Measurements from ENCODE around the gene SAMD10. TPM values are rescaled to one million over a fixed set of nuclear protein-coding genes. Genes with fewer than 3 reads are reported as not detected.
"Not testable (repeated sequence)": the region's sequence is repeated elsewhere in the genome, so short reads cannot be mapped to it uniquely, and the experiment has no call there.

Gene SAMD10
- 1.4 and 5.4 TPM in 2 replicates for total RNA-seq

DNA sequence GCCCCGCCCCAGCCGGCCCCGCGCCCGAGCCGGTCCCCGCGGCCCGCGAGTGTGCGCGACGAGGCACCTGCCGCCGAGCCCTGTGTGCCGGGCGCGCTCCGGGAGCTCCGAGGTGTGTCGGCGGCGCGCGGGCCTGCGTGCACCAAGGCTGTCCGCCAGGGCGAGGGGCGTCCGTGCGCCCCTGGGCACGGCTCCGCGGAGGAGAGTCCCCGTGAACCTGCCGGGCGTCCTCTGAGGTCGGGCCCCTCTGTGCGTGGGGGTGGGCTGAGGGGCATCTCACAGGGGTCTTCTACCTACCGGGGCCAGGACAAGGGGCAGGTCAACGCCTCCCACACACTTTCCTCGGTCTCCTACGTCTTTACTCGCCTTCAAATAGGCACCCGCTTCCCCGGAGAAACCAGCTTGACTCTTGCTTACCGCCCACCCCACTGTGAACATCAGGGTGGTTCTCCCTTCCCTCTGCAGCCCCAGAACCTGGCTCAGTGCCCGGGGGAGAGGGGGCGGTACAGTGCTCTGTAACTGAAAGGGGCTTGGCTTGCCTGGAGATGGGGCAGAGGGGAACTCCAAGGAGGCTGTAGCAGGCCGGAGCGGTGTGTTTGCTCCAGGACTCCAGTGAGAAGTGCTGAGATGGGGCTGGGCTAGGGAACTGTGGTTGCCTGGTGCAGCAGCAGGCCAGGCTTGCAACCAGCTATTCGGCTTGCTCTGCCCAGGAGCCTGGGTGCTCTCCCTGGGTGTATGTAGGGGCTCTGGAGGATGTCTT is at the start of gene SAMD10:
TSS of gene SAMD10 (minus strand) at position 86 of the 760 bp plus-strand sequence. CDS start 175 bp downstream, outside the sequence.
- peak; percentile 36 for DNase-seq (ENCODE audit: low read depth)

DNA sequence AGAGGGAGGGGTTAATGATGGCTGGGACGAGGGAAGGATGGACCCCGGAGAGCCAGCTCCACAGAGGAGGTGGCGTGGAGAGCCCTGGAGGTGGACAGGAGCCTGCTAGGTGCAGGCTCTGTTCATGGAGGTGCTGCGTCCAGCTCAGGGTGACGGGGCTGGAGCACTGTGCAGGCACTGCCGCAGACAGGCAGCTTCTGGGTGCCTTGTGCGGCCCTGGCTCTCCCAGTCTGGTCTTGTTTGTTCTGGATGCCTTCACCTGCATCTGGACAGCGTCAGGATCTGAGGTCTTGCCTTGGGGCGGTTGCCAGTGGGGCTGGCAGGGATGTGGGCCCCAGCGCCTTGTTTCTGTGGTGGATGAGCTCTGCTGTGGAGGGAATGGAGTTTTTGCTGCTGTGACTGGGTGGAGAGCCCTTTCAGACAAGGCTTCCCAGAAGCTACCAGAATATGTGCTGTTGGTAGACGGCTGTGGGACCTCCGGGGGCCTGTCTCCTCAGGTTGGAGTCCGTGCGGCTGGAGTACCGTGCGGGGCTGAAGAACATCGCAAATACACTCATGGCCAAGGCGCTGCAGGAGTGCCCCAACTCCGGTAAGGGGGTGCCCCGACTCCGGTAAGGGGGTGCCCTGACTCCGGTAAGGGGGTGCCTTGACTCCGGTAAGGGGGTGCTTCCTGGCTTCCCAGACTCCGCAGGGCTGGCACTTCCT is 48.7 kb upstream of the SAMD10 start:
- no peak for DNase-seq (ENCODE audit: low read depth)

DNA sequence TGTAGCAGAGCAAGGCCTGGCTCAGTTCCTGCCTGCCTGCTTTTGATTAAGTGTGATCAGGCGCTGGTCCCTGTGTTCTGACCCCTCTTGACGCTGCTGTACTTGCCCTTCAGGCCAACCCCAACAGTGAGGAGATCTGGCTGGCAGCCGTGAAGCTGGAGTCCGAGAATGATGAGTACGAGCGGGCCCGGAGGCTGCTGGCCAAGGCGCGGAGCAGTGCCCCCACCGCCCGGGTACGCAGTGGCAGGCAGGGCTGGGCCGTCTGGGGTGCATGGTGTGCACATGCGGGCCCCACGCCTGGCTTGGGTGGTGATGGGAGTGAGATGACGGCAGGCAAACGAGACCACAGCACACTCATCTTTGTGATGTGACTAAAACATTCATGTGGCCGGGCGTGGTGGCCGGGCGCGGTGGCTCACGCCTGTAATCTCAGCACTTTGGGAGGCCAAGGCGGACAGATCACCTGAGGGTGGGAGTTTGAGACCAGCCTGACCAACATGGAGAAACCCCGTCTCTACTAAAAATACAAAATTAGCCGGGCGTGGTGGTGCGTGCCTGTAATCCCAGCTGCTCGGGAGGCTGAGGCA is 46.5 kb upstream of the SAMD10 start:
- DNase-seq (ENCODE audit: low read depth), result no peak

DNA sequence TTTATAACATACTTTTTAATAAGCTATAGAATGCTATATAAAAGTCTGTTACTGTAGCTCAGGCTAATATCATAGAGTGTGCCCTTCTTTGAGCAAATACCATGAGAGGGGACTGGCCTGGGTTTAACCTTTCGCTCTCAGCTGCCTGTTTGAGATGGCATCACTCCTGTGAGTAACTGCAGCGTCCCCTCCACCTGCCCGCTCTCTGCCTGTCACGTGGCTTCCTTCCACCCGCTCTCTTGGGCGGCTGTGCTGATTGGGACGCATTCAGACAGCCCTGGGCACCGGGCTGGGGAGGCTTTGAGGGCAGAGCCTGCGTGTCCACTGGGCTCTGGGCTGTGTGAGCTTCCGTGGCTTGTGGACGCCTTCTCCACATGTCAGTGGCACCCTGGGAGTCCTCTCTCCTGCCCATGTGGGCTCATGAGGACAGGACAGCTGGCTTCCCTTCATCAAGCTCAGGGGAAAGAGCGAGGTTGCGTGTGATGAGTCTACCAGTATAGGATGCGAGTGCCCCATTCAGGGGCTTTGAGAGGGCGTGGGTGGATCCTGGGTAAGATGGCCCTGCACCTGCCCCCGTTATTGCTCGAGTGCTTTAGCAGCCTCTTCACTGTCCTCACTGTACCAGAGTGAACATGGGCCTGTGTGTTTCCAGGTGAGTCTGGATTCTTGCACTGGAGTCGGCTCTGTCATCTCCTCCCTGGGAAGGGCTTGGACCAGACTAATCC is 45.8 kb upstream of the SAMD10 start:
- no peak for DNase-seq (ENCODE audit: low read depth)

DNA sequence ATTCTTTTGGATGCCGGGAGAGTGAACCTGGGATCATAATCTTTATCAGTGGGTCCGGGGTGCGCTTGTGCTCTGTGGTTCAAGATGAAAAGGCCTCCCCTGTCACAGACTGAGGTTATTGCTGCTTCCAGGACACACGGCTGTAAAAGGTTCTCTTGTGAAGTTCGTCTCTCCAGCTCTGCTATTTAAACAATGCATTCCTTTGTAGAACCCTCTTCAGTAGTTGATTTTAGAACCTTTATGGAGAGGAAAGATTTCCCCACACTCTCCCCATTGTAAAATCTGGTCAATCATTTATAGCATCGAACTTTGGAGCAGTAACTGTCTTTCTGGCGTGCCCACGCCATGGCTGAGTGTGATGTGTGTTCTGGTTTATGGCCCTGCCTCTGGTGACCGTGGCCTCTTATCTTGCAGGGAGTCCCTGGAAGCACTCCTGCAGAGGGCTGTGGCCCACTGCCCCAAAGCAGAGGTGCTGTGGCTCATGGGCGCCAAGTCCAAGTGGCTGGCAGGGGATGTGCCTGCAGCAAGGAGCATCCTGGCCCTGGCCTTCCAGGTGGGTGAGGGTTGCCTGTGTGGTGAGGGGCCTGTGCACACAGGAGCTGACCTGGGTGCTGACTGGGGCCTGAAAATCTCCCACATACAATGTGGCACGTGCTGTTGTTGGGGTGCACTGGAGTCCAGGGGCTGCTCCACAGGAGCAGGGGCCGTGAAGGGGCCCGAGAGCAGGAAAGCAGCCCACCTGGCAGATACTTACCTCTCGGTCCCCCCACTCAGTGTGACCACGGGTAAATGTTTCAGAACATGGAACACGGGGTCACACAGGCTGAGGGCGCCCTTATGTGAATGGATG is 44.9 kb upstream of the SAMD10 start:
- DNase-seq (ENCODE audit: low read depth), result peak; percentile 6

DNA sequence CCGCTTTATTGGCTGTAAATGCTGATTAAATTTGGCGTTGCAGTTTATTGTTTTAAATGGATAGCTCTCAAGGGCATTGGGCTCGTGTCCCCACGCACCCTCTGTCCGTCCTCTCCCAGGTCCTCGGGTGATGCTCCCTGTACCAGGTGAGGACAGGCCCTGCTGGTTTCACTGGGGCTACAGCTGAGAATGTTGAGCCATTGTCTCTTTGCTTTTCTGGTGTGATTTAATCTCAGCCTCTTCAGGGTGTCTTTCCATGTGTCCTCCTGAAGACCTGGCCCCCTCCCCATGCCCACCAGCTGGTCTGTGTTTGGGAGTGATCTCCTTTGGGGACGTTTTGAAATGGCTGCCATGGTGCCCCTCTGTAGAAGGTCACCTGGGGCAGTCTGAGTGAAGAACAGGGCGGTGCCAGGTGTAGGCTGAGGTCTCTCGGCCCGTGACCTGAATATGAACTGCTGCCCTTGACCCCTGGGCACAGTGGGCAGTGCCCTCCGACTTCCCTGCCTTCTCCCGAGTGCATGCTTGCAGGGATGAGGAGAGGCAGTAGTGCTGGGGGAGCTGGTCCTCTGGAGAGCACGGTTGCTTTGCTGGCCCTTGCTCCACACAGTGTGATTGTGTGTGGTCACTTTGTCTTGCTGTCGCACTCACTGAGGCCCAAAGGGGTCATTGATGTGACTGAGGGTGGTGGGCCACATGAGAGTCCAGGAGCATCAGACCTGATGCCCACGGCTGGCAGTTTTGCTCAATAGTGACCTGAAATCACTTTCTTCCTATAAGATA is 44.1 kb upstream of the SAMD10 start:
- no peak for DNase-seq (ENCODE audit: low read depth)

DNA sequence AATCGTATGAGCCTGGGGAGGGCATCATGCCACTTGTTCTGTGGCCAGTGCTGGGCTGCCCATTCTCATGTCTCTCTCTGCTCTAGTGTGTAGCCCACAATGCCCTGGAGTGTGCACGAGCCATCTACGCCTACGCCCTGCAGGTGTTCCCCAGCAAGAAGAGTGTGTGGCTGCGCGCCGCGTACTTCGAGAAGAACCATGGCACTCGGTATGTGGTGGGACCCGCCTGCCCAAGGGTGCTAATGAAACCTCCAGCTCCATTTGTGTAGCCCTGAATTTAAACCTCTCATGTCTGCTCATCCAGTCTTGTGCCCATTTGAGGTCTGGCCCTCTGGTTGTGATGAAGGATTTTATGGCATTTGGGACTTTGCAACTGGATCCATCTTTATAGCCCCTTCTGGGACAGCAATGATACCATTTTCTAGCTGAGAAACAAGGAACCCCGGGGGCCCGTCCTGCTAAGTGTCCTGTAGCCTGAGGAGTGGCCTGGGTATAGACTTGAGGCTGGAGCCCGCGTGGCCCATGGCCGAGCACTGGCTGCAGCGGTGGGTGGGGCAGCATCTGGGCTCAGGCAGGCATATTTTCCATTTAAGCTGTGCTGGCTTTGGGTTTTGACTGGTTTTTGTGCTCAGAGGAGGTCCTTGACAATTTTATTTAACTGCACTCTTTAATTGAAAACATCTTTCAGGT is 43.4 kb upstream of the SAMD10 start:
- DNase-seq (ENCODE audit: low read depth), result no peak

DNA sequence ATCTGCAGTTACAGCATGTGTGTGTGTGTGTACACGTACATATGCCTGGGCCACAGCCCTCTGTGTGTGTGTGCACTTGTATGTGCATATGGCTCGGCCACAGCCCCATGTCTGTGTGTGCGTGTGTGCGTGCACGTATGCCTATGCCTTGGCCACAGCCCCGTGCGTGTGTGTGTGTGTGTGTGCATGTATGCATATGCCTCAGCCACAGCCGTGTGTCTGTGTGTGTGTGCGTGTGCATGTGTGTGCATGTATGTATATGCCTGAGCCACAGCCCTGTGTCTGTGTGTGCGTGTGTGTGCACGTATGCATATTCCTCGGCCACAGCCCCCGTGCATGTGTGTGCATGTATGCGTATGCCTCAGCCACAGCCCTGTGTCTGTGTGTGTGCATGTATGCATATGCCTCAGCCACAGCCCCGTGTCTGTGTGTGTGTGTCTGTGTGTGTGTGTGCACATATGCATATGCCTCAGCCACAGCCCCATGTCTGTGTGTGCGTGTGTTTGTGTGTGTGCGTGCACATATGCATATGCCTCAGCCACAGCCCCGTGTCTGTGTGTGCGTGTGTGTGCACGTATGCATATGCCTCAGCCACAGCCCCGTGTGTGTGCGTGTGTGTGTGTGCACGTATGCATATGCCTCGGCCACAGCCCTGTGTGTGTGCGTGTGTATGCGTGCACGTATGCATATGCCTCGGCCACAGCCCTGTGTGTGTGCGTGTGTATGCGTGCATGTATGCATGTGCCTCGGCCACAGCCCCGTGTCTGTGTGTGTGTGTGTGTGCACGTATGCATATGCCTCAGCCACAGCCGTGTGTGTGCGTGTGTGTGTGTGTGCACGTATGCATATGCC is 41.9 kb upstream of the SAMD10 start:
- DNase-seq (ENCODE audit: low read depth), result no peak

DNA sequence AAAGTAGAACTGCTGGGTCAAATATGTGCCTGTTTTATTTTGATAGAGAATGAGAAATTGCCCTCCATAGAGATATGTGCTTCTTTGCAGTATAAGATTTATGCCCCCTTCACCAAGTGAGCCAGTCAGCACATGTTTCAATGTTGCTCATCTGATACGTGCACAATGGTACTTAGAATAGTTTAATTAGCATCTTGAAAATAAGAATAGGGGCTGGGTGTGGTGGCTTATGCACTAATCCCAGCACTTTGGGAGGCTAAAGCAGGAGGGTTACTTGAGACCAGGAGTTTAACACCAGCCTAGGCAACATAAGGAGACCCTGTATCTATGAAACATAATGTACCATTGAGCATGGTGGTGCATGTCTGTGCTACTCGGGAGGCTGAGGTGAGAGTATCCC is 36.2 kb upstream of the SAMD10 start:
- DNase-seq (ENCODE audit: low read depth), result no peak

DNA sequence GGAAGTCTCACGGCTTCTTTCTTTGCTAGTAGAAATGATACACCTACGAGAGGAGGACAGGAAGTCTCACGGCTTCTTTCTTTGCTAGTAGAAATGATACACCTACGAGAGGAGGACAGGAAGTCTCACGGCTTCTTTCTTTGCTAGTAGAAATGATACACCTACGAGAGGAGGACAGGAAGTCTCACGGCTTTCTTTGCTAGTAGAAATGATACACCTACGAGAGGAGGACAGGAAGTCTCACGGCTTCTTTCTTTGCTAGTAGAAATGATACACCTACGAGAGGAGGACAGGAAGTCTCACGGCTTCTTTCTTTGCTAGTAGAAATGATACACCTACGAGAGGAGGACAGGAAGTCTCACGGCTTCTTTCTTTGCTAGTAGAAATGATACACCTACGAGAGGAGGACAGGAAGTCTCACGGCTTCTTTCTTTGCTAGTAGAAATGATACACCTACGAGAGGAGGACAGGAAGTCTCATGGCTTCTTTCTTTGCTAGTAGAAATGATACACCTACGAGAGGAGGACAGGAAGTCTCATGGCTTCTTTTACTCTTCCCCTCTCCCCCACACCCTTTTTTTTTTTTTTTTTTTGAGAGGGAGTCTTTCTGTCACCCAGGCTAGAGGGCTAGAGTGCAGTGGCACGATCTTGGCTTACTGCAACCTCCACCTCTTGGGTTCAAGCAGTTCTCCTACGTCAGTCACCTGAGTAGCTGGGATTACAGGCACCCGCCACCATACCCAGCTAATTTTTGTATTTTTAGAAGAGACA is 33.1 kb upstream of the SAMD10 start:
- DNase-seq (ENCODE audit: low read depth), result not testable (repeated sequence)

DNA sequence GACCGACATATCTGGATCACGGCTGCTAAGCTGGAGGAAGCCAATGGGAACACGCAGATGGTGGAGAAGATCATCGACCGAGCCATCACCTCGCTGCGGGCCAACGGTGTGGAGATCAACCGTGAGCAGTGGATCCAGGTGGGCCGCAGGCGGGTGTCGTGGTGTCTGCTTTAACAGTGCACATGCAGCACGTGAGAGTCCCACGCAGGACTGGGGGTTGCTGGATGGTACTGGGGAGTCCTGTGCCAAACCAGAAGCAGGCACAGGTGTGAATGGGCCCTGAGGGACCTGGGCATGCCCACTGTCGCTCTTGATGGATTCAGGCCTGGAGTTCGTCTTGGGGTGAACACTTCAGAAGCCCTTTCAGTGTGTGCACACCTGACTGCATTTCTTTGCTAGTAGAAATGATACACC is 31.9 kb upstream of the SAMD10 start:
- DNase-seq (ENCODE audit: low read depth), result no peak

DNA sequence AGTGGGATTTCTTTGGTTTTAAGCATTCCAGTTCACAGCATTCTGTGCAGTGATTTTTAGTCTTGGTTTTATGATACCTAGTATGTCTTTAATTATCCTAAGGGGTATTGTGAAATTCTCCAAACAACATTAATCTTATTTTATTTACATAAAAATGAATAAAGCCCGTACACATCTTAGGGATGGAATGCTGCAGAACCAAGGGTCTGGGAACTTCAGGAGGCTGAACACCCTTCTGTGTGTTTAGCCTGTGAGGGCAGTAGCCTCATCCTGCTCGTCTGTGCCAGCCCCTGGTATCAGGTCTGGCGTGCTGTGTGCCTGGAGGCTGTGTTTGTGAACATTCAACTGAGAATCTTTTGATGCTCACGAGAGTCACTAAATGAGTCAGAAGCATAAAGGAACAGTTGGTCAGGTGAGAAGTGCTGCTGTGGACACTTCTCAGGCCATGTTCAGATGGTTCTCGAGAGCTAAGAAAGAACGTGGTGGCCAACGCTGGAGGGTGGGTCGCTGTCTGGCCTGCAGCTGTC is 31.3 kb upstream of the SAMD10 start:
- DNase-seq (ENCODE audit: low read depth), result peak; percentile 34

DNA sequence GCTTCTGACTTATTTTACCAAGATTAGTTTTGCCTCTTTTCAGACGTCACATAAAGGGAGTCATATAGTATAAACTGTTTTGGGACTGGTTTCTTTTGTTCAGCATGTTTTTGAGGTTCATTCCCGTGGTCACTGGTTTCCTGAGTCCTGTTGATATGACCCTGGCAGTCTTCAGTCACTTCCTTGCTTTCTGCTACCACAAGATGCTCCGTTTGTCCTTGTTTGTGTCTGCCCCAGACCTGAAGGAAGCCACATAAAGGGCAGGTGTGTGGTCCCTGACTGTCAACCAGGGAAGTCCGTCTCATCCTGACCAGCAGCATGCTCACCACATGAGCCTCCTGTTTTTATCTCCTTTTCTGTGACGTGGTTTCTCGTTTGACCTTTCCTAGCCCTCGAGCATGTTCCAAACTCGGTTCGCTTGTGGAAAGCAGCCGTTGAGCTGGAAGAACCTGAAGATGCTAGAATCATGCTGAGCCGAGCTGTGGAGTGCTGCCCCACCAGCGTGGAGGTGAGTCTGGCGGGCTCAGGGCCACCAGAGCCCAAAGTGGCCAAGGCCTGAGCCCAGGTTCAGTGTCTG is 30.5 kb upstream of the SAMD10 start:
- DNase-seq (ENCODE audit: low read depth), result no peak

DNA sequence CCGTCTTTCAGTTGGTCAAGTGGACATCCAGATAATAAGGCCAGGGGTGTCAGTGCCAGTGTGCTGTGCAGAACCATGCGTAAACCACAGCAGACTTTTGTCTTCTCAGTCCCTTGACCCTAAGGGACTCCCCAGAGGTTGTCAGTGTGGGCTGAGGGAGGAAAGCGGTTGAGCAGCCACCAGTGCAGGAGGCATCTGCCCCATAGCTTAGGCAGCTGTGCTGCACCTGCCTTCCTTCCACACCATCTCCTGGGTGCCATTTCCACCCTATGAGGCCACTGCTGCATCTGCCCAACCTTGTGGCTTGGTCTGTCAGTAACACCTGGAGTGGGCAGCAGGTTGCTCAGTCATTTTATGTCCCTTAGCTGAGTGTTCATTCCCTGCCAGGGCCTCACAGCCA is 27.5 kb upstream of the SAMD10 start:
- no peak for DNase-seq (ENCODE audit: low read depth)

DNA sequence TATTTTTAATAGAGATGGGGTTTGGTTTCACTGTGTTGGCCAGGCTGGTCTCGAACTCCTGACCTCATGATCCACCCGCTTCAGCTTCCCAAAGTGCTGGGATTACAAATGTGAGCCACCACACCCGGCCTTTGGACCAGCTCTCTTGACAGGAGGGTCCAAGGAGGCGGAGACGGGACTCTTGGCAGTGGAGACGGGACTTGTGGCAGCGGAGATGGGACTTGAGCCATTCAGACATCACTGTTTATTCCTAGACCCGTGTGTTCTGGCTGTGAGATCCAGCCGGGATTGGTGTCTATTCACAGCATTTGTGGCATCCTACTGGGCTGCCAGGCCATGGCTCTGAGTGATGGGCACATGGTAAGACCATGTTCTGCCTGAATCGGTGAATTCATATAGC is 27.0 kb upstream of the SAMD10 start:
- DNase-seq (ENCODE audit: low read depth), result no peak

DNA sequence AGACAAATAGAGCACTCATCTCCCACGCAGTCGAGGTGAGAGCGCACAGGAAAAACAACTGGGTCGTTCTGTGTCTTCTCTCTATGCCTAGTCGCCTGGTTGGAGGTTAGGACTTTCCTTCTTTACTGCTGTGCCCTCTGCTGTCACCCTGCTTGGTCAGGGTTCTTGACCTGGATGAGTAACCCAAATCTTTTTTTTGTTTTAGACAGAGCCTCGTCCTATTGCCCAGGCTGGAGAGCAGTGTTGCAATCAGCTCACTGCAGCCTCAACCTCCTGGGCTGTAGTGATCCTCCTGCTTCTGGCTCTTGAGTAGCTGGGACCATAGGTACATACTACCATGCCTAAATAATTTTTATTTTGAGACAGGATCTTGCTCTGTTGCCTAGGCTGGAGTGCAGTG is 26.0 kb upstream of the SAMD10 start:
- DNase-seq (ENCODE audit: low read depth), result peak; percentile 10

DNA sequence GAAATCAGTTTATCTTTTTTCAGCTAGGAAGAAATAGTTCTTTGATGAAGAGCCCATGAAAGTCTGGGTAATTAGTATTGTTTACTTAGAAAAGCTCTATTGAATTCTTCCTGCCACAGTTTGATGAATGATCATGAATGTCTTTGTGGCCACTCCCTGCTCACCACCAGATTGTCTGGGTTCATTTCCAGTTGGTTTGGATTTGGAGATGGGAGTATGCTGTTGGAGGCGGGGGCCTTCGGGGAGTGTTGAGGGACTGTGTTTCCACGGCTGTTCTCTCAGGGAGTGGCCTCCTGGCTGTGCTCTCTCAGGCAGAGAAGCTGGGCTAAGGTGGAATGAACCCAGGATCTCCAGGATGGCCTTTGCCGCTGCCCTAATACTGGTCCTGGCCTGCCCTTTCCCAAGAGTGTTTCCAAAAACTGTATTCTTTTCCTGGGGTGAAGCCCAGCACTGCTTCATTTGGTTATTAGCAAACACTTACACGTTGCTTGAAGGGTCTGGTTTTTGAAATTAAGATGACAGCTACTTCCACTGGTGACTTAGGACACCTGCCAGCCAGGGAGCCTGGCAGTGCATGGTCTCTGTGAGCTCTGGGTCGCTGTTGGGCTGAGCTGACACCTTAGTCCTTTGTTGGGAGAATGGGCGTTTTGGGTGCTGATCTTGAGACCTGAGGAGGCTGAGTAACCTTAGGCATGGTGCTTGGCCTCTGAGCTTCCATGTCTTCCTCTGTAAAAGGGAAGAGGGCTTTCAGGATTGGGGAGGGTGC is 24.7 kb upstream of the SAMD10 start:
- peak; percentile 16 for DNase-seq (ENCODE audit: low read depth)
